ENCODE results near the gene HYCC2. TPM values are rescaled to one million over a fixed set of nuclear protein-coding genes. Genes with fewer than 3 reads are reported as not detected.

Gene HYCC2
- total RNA-seq, 1 experiment from 2014 or later: 13.3 TPM

GRCh38 chr2:201024518-201024917, 47.0 kb downstream of the HYCC2 start:
- H4K91ac ChIP-seq (ENCODE audit: insufficient read length, low read depth, low read length): no peak overlapping the region
- no peak overlapping the region for H3K18ac ChIP-seq (ENCODE audit: insufficient read length, low read depth, low read length)
- no peak overlapping the region for H4K8ac ChIP-seq (replicated peaks; ENCODE audit: insufficient read length, low read depth, low read length)
- H3K27ac Mint-ChIP-seq: no peak overlapping the region
- no peak overlapping the region for H4K5ac ChIP-seq (ENCODE audit: insufficient read length, low read depth, low read length)
- H2AFZ ChIP-seq (ENCODE audit: low read length): no peak overlapping the region
- H3K27me3 Mint-ChIP-seq (ENCODE audit: low read depth): no peaks in the 10 kb centered on the region
- H3K27me3 ChIP-seq (ENCODE audit: insufficient read depth, low read length): no peaks in the 10 kb centered on the region
- H3K56ac ChIP-seq (ENCODE audit: insufficient read length, low read depth, low read length): no peak overlapping the region
- no peak for TF ChIP-seq CTCF (conservative IDR thresholded peaks at IDR 0.05)
- H3K36me3 Mint-ChIP-seq (ENCODE audit: insufficient read depth in 1 of 3, low read depth in 3 of 3): peaks cover 0 to 1% (median 1%) of the 10 kb centered on the region in 3 experiments; a peak in 1 of 7 replicates
- no peaks in the 10 kb centered on the region for H4K20me1 ChIP-seq (ENCODE audit: control insufficient read depth, insufficient read depth, insufficient read length)
- DNase-seq: no peak
- no peak overlapping the region for H3K27ac ChIP-seq (ENCODE audit: insufficient read length, low read depth, low read length)
- H3K4me1 ChIP-seq (ENCODE audit: insufficient read depth, low read length): no peaks in the 10 kb centered on the region
- no peak overlapping the region for H3K14ac ChIP-seq (ENCODE audit: insufficient read depth, low read length)
- no peak overlapping the region for H2BK5ac ChIP-seq (ENCODE audit: insufficient read length, low read length)
- H3K4ac ChIP-seq (ENCODE audit: low read depth, low read length): no peak overlapping the region
- no peaks in the 10 kb centered on the region for H3K9me3 ChIP-seq (ENCODE audit: control insufficient read depth, low read depth, low read length)
- no peak overlapping the region for H2AK5ac ChIP-seq (ENCODE audit: insufficient read length, low read length)
- no peak overlapping the region for H3T11ph ChIP-seq (ENCODE audit: low read length)
- no peak overlapping the region for H2BK120ac ChIP-seq (ENCODE audit: low read depth, low read length, poor library complexity, severe bottlenecking)
- H3K79me2 ChIP-seq (ENCODE audit: insufficient read depth, low read length): peaks cover 3% of the 10 kb centered on the region; the same call in 1 of the 2 replicates
- no peak overlapping the region for H2BK15ac ChIP-seq (ENCODE audit: low read depth, low read length)
- H2BK20ac ChIP-seq (ENCODE audit: low read depth, low read length, poor library complexity, severe bottlenecking): no peak overlapping the region
- no peak overlapping the region for H3K4me2 ChIP-seq (ENCODE audit: insufficient read depth, insufficient read length, low read length)
- no peaks in the 10 kb centered on the region for H3K23me2 ChIP-seq (ENCODE audit: insufficient read length, low read depth, low read length, poor library complexity, severe bottlenecking)
- no peak overlapping the region for H2BK12ac ChIP-seq (ENCODE audit: insufficient read length, low read depth, low read length)
- H3K4me3 Mint-ChIP-seq: no peak overlapping the region
- H3K9ac ChIP-seq (ENCODE audit: extremely low read depth, insufficient read length, low read length): no peak overlapping the region
- H3K4me1 Mint-ChIP-seq: no peaks in the 10 kb centered on the region
- no peak overlapping the region for H3K23ac ChIP-seq (ENCODE audit: insufficient read length, low read depth, low read length)
- H3K9me3 Mint-ChIP-seq: peaks cover 4 to 10% of the 10 kb centered on the region in 2 experiments; a peak in 2 of 5 replicates
- no peaks in the 10 kb centered on the region for H3K79me1 ChIP-seq (ENCODE audit: insufficient read depth, low read depth, low read length, poor library complexity, severe bottlenecking)
